ENCODE results near the gene SCGB3A1. TPM values are rescaled to one million over a fixed set of nuclear protein-coding genes. Genes with fewer than 3 reads are reported as not detected.

Gene SCGB3A1
- total and polyA plus RNA-seq, 8 donors: 0.43 to 15.5 (median 3.2) TPM

- intact Hi-C loops (cut with DNase I): no loop called here
- H3K36me3 ChIP-seq: peaks cover 0 to 3% (median 0%) of the 10 kb centered on the region in 3 donors
- no peak overlapping the region for H3K27ac ChIP-seq
- H3K9me3 ChIP-seq: no peaks in the 10 kb centered on the region
- ATAC-seq: no peak
- no peak for TF ChIP-seq CTCF (IDR thresholded peaks at IDR 0.05)
- DNase-seq: no peak
- WGBS, 2 donors: 74 to 77% methylated on average over 7 of the region's 7 CpGs
- no peak overlapping the region for H3K4me3 ChIP-seq
- no peaks in the 10 kb centered on the region for H3K27me3 ChIP-seq
- H3K4me1 ChIP-seq: no peaks in the 10 kb centered on the region
- FAIRE-seq: no peak
Observed at GRCh38 chr5:180555168-180555921, 36.0 kb downstream of the SCGB3A1 start.

GRCh38 chr5:180553530-180553929 lies 37.8 kb downstream of the SCGB3A1 start:
- H3K27me3 ChIP-seq: no peaks in the 10 kb centered on the region
- no peaks in the 10 kb centered on the region for H3K9me3 ChIP-seq
- H3K27ac ChIP-seq: no peak overlapping the region
- peaks cover 9 to 10% (median 9%) of the 10 kb centered on the region in 3 donors for H3K4me1 ChIP-seq
- H3K36me3 ChIP-seq: peaks cover 0 to 3% (median 0%) of the 10 kb centered on the region in 3 donors
- no peak for TF ChIP-seq CTCF (IDR thresholded peaks at IDR 0.05)
- no peak for FAIRE-seq
- intact Hi-C loops (cut with DNase I): no loop called here
- WGBS, 2 donors: 87 to 90% methylated on average over 3 of the region's 3 CpGs
- no peak overlapping the region for H3K4me3 ChIP-seq
- no peak for ATAC-seq
- DNase-seq: no peak

GRCh38 chr5:180548563-180548962 lies 42.7 kb downstream of the SCGB3A1 start:
- no peak for TF ChIP-seq CTCF (IDR thresholded peaks at IDR 0.05)
- H3K27ac ChIP-seq: peak overlapping the region in 2 of 4 donors; percentile 48 to 55
- intact Hi-C loops (cut with DNase I): no loop called here
- peaks cover 15 to 16% (median 16%) of the 10 kb centered on the region in 3 donors for H3K4me1 ChIP-seq
- no peaks in the 10 kb centered on the region for H3K27me3 ChIP-seq
- H3K9me3 ChIP-seq: no peaks in the 10 kb centered on the region
- DNase-seq: peak in 1 of 6 donors; percentile 3
- H3K4me3 ChIP-seq: no peak overlapping the region
- peaks cover 0 to 3% (median 0%) of the 10 kb centered on the region in 3 donors for H3K36me3 ChIP-seq
- no peak for FAIRE-seq
- 9% methylated on average over 3 of the region's 3 CpGs for WGBS, 2 donors
- ATAC-seq: peak; percentile 79 to 95 (median 87)

- no peaks in the 10 kb centered on the region for H3K9me3 ChIP-seq
- intact Hi-C loops (cut with DNase I): no loop called here
- H3K27ac ChIP-seq: no peak overlapping the region
- H3K36me3 ChIP-seq: no peaks in the 10 kb centered on the region
- peaks cover 15 to 16% (median 16%) of the 10 kb centered on the region in 3 donors for H3K4me1 ChIP-seq
- no peak for DNase-seq
- H3K27me3 ChIP-seq: no peaks in the 10 kb centered on the region
- H3K4me3 ChIP-seq: no peak overlapping the region
- no peak for ATAC-seq
- no peak for TF ChIP-seq CTCF (IDR thresholded peaks at IDR 0.05)
- FAIRE-seq: no peak
- 93 to 97% methylated on average over 3 of the region's 3 CpGs for WGBS, 2 donors
Observed at GRCh38 chr5:180545248-180545647, 46.1 kb downstream of the SCGB3A1 start.

- 87 to 94% methylated on average over 9 of the region's 9 CpGs for whole genome bisulfite sequencing, 2 donors
- FAIRE-seq (no peak), DNase-seq (no peak), ATAC-seq (no peak)
- no peak overlapping the region for H3K4me3 ChIP-seq
- intact Hi-C loops (cut with DNase I): no loop called here
- no peak overlapping the region for H3K27ac ChIP-seq
- no peaks in the 10 kb centered on the region for H3K27me3 ChIP-seq
- H3K4me1 ChIP-seq: no peaks in the 10 kb centered on the region
- no peaks in the 10 kb centered on the region for H3K9me3 ChIP-seq
- H3K36me3 ChIP-seq: no peaks in the 10 kb centered on the region
- no peak for TF ChIP-seq CTCF (IDR thresholded peaks at IDR 0.05)
Observed at GRCh38 chr5:180541710-180542109, 49.6 kb downstream of the SCGB3A1 start.

Measured in pancreas (tissue), 10 donors.